ENCODE results near the gene MUC5B. TPM values are rescaled to one million over a fixed set of nuclear protein-coding genes. Genes with fewer than 3 reads are reported as not detected.

The MUC5B gene
- total and polyA plus RNA-seq, 2 experiments from 2014 or later: not detected

DNA sequence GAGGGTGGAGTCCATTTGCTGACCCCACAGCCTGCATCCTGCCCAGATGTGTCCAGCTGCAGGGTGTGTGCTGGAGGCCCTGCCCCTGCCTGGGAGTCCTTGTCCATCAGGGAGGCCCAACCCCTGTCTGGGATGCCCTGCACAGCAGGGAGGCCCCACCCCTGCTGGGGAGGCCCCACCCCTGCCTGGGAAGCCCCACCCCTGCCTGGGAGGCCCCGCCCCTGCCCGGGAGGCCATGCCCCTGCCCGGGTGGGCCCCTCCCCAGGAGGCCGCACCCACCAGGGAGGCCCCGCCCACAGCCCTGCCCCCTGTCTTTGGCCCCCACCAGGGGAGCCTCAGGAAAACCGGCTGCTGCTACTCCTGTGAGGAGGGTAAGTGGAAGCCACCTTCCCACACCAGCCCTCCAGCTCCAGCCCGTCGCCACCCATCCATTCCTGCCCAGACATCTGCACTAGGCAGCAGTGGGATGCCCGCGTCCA lies 37.2 kb downstream of the MUC5B start:
- H3F3A ChIP-seq (ENCODE audit: insufficient read depth): no peaks in the 10 kb centered on the region
- no peak overlapping the region for H3K9ac ChIP-seq
- H3K79me2 ChIP-seq (ENCODE audit: insufficient read depth): no peaks in the 10 kb centered on the region
- no peaks in the 10 kb centered on the region for H3K9me2 ChIP-seq (ENCODE audit: insufficient read depth)
- H2AFZ ChIP-seq: no peak overlapping the region
- no peaks in the 10 kb centered on the region for H4K20me1 ChIP-seq (ENCODE audit: insufficient read depth)
- no peaks in the 10 kb centered on the region for H3K4me1 ChIP-seq (ENCODE audit: insufficient read depth)
- H3K27ac ChIP-seq: no peak overlapping the region
- H3K27me3 ChIP-seq (replicated peaks; ENCODE audit: insufficient read depth): no peaks in the 10 kb centered on the region
- H3K36me3 ChIP-seq (ENCODE audit: low read depth): no peaks in the 10 kb centered on the region
- no peak overlapping the region for H3K4me2 ChIP-seq (ENCODE audit: unreplicated experiment)
- no peak overlapping the region for H3K4me3 ChIP-seq
- peak; percentile 60 for DNase-seq
- TF ChIP-seq EZH2phosphoT487 (IDR thresholded peaks at IDR 0.05; ENCODE audit: insufficient read depth, low read depth) (no peak), EZH2 (IDR thresholded peaks at IDR 0.05; ENCODE audit: insufficient read depth, poor library complexity, severe bottlenecking) (no peak)
- in situ Hi-C loops (cut with MboI): no loop called here
- WGBS, 2 experiments (ENCODE audit: low coverage in 1 of 2, low lambda C conversion rate in 2 of 2, missing lambda C conversion rate in 2 of 2): 73 to 76% methylated on average over 8 to 10 of the region's 10 CpGs
- H3K9me3 ChIP-seq (ENCODE audit: low read depth): no peaks in the 10 kb centered on the region

GRCh38 chr11:1260620-1261019 lies 37.8 kb downstream of the MUC5B start:
- no peak for DNase-seq
- whole genome bisulfite sequencing, 2 experiments (ENCODE audit: low coverage in 1 of 2, low lambda C conversion rate in 2 of 2, missing lambda C conversion rate in 2 of 2): 77 to 81% methylated on average over 10 to 17 of the region's 17 CpGs
- Histone ChIP-seq H3K79me2 (ENCODE audit: insufficient read depth) (no peaks in the 10 kb centered on the region), H3K27ac (no peak overlapping the region), H3K4me3 (no peak overlapping the region), H3F3A (ENCODE audit: insufficient read depth) (no peaks in the 10 kb centered on the region), H3K4me2 (ENCODE audit: unreplicated experiment) (no peak overlapping the region), H3K9ac (no peak overlapping the region), H3K36me3 (ENCODE audit: low read depth) (no peaks in the 10 kb centered on the region), H2AFZ (no peak overlapping the region), H3K9me3 (ENCODE audit: low read depth) (no peaks in the 10 kb centered on the region), H3K4me1 (ENCODE audit: insufficient read depth) (no peaks in the 10 kb centered on the region), H3K9me2 (ENCODE audit: insufficient read depth) (no peaks in the 10 kb centered on the region), H3K27me3 (replicated peaks; ENCODE audit: insufficient read depth) (no peaks in the 10 kb centered on the region), H4K20me1 (ENCODE audit: insufficient read depth) (no peaks in the 10 kb centered on the region)
- TF ChIP-seq EZH2 (IDR thresholded peaks at IDR 0.05; ENCODE audit: insufficient read depth, poor library complexity, severe bottlenecking) (no peak), EZH2phosphoT487 (IDR thresholded peaks at IDR 0.05; ENCODE audit: insufficient read depth, low read depth) (no peak)
- in situ Hi-C loops (cut with MboI): no loop called here

GRCh38 chr11:1261241-1262071 lies 38.6 kb downstream of the MUC5B start:
- DNase-seq: no peak
- WGBS, 2 experiments (ENCODE audit: low coverage in 1 of 2, low lambda C conversion rate in 2 of 2, missing lambda C conversion rate in 2 of 2): 77% methylated on average over 26 to 37 of the region's 39 CpGs
- Histone ChIP-seq H3K27ac (no peak overlapping the region), H3K4me1 (ENCODE audit: insufficient read depth) (no peaks in the 10 kb centered on the region), H3K9me2 (ENCODE audit: insufficient read depth) (no peaks in the 10 kb centered on the region), H3K79me2 (ENCODE audit: insufficient read depth) (no peaks in the 10 kb centered on the region), H3K36me3 (ENCODE audit: low read depth) (no peaks in the 10 kb centered on the region), H3K4me2 (ENCODE audit: unreplicated experiment) (no peak overlapping the region), H3F3A (ENCODE audit: insufficient read depth) (no peaks in the 10 kb centered on the region), H2AFZ (no peak overlapping the region), H3K9me3 (ENCODE audit: low read depth) (no peaks in the 10 kb centered on the region), H3K9ac (peak overlapping the region; percentile 70; the same call in 1 of the 2 replicates), H3K27me3 (replicated peaks; ENCODE audit: insufficient read depth) (no peaks in the 10 kb centered on the region), H4K20me1 (ENCODE audit: insufficient read depth) (no peaks in the 10 kb centered on the region), H3K4me3 (no peak overlapping the region)
- TF ChIP-seq EZH2 (IDR thresholded peaks at IDR 0.05; ENCODE audit: insufficient read depth, poor library complexity, severe bottlenecking) (no peak), EZH2phosphoT487 (IDR thresholded peaks at IDR 0.05; ENCODE audit: insufficient read depth, low read depth) (no peak)
- in situ Hi-C loops (cut with MboI): no loop called here

GRCh38 chr11:1262172-1263006 lies 39.5 kb downstream of the MUC5B start:
- Histone ChIP-seq H4K20me1 (ENCODE audit: insufficient read depth) (no peaks in the 10 kb centered on the region), H3K27ac (no peak overlapping the region), H3K79me2 (ENCODE audit: insufficient read depth) (no peaks in the 10 kb centered on the region), H2AFZ (peak overlapping the region; percentile 83), H3K9ac (peak overlapping the region; percentile 70), H3K27me3 (replicated peaks; ENCODE audit: insufficient read depth) (no peaks in the 10 kb centered on the region), H3K4me2 (ENCODE audit: unreplicated experiment) (peak overlapping the region; percentile 56), H3K4me3 (peak overlapping the region; percentile 70), H3K9me2 (ENCODE audit: insufficient read depth) (no peaks in the 10 kb centered on the region), H3K4me1 (ENCODE audit: insufficient read depth) (no peaks in the 10 kb centered on the region), H3K9me3 (ENCODE audit: low read depth) (no peaks in the 10 kb centered on the region), H3F3A (ENCODE audit: insufficient read depth) (no peaks in the 10 kb centered on the region), H3K36me3 (ENCODE audit: low read depth) (no peaks in the 10 kb centered on the region)
- 6 to 8% methylated on average over 26 to 31 of the region's 31 CpGs for WGBS, 2 experiments (ENCODE audit: low coverage in 1 of 2, low lambda C conversion rate in 2 of 2, missing lambda C conversion rate in 2 of 2)
- peak; percentile 96 for DNase-seq
- in situ Hi-C loops (cut with MboI): no loop called here
- TF ChIP-seq EZH2 (IDR thresholded peaks at IDR 0.05; ENCODE audit: insufficient read depth, poor library complexity, severe bottlenecking): no peak
- no peak for TF ChIP-seq EZH2phosphoT487 (IDR thresholded peaks at IDR 0.05; ENCODE audit: insufficient read depth, low read depth)
